HG03108 (cell line): ENCODE results near the gene TRIM33.

ENCODE experiments used
- ATAC-seq: cut with Tn5 transposase; IDR thresholded peaks from one replicate; pipeline ENCODE4 v1.9.1; 2021; ENCODE audit warnings: moderate library complexity; ENCODE audit not compliant: unreplicated experiment

TRIM33 gene

DNA sequence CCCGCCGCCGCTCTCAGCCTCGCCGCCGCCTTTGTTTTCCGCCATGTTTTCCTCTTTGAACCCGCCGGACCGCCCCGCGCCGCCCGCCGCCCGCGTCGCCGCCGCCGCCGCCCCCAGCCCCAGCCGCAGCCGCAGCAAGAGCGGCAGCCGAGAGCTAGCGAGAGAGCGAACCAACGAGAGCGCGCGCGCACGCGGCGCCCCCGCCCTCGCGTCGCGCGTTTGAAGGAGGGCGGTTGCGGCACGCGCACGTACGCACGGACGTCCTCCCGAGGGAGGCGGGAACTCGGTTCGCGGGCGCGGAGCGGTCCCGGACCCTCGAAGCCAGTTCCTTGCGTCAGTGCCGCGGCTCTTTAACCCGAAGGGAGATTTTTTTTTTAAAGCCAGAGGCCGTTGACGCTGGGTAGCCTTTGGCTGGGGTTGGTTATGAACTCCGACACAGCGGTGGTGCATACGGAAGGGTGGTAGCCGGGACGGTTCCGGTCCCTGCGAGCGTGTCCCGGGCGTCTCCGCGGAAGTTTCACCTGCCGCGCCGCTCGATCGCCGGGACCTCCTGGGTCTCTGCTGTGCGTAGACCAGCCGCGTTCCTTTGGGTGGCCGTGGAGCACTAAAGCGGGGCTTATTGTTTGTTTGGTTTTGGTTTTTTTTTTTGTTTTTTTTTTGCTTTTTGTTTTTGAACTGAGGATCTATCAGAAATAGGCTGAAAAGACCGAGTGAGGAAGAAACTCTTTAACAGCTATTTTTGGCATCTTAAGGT is at the start of gene TRIM33:
Gene TRIM33, minus strand, starts transcription at position 172 of the 754 bp plus-strand sequence. Its CDS starts 127 bp downstream, at position 45.
- ATAC-seq, result peak; percentile 77

DNA sequence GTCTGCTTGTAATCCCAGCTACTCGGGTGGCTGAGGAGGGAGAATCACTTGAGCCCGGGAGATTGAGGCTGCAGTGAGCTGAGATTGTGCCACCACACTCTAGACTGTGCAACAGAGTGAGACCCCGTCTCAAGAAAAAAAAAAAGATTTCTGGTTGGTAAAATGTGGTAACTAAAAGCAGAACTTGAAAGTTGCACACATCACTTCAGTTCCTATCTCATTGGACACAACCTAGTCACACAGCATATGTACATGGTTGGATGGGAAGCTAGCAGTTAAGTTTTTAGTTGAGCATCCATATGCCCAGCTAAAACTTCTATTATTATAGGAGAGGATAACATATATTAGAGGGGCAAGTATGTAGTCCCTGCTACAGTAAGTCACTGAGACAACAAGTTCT is 48.4 kb upstream of the TRIM33 start:
- ATAC-seq, result no peak

DNA sequence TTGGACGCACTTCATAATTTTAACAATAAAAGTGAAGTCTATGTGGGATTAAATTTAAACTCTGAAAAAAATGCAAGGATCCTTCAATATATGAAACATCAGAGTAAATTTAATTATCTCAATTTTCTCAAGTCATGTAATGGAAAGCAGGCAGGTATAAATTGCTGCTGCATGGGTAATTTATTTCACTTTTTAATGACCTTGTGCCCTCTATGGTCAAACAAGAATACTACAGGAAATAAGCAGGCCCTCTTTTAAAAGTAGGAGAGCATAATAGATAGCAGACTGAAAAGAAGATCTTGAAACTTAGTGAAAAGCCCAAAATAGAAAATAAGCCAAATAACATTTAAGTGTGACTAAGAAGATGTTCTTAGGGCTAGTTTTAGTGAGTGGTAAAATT is 47.5 kb upstream of the TRIM33 start:
- ATAC-seq, result peak; percentile 44

DNA sequence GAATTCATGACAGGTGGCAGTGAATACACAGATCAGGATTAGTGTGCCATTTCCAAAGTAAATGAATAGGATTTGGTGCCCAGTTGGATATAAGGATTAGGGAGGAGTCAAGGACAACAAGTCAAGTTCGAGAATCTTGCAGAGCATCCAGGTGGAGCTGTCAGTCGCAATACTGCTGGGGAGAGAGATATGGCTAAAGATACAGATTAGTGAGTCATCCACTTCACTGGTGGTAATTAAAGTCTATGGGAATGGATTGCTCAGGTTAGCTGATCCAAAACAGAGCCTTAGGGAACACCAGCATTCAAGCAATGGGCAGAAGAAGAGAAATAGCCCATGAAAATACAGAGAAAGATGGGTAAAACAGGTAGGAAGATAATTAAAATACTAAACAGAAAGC is 43.6 kb upstream of the TRIM33 start:
- ATAC-seq, result no peak

DNA sequence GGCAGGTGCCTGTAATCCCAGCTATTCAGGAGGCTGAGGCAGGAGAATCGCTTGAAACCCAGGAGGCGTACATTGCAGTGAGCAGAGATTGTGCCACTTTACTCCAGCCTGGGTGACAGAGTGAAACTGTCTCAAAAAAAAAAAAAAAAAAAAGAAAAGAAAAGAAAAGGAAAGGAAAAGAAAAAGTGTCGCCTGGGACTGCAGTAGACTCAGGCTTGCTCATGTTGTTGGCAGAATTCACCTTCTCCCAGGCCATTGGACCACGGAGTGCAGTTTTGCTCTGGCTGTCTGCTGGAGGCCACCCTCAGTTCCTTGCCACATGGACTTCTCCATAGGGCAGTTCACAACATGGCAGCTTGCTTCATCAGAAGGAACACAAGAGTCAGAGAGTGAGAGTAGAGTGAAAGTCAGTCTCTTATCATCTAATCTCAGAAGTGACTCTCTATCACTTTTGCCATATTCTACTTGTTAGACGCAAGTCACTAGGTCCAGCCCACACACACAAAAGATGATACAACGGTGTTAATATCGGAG is 41.2 kb upstream of the TRIM33 start:
- no peak for ATAC-seq

DNA sequence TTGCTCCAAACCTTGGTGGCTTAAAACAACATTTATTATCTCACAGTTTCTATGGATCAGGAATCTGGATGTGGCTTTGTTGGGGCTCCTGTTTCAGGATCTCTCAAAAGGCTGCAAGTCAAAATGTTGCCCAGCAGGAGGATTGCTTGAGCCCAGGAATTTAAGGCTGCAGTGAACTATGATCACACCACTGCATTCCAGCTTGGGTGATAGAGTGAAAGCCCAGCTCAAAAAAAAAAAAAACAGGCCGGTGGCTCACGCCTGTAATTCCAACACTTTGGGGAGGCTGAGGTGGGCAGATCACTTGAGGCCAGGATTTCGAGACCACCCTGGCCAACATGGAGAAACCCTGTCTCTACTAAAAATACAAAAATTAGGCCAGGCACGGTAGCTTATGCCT is 40.4 kb upstream of the TRIM33 start:
- no peak for ATAC-seq

DNA sequence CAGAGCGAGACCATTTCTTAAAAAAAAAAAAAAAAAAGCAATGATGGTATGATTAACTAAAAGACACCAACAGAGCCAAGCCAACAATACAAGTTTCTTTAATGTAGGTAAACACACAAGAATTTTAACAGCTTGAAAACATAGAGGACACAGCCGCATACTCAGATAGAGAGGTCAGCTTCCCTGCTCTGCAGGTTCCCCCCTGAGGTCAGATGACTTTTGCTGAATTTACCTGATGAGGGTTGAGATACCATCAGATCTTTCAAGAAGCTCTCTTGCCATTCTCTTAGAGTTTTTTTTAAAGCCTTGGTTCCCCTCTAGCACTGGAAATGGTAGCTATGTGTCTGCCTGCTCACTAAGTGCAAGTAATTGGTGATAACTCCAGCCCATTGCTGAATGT is 39.3 kb upstream of the TRIM33 start:
- no peak for ATAC-seq

DNA sequence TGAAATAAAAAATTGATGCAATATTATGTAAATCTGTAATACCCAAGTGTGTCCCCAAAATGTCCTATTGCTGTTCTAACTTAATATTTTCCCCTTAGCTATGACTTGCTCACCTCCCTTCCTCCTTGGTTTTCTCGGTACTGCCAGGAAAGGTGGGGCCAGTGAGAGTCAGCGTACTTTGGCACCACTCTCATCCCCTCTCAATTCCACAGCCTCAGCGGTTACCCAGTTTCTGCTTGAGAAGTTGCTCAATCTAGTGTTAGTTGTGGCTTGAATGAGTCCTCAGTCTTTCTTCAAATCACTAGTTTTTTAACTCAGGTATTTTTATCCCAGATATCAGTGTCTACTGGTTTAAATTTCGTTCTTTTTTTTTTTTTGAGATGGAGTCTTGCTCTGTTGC is 38.1 kb upstream of the TRIM33 start:
- ATAC-seq, result no peak

DNA sequence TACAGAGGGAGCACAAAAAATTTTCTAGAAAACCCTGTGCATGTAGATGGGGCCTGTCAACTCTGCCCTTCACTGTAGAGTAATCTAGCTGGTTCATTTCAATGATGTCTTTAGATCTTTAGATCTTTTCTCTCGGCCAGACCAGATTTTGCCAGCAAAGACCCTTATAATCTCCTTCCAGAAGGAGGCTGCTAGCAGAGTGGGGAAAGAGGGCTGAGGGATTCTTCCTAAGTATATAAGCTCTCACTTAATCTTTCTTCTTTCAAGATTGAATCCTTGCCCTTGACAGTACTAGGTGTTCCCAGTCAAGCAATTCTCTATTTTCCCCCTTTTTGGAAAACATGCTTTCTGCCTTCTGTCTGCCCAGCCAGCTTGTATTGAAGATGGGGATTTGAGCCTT is 36.1 kb upstream of the TRIM33 start:
- ATAC-seq, result no peak

DNA sequence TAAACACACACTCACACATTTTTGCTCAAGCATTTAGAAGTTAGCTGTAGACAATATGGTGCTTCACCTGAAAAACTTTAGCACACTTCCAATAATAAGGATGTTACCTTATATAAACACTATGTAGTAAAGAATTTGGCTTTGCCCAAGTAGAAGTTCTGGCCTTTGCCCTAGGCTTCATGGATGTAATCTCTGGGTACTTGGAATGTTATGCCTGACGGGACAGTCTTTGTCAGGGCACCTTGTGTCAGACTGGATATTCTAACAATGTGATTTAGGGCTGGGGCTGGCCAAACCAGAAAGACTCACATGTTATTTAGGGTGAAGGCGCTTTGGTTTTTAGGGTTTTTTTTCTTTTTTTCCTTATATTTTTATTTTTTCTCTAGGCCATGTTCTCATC is 34.8 kb upstream of the TRIM33 start:
- ATAC-seq, result no peak

DNA sequence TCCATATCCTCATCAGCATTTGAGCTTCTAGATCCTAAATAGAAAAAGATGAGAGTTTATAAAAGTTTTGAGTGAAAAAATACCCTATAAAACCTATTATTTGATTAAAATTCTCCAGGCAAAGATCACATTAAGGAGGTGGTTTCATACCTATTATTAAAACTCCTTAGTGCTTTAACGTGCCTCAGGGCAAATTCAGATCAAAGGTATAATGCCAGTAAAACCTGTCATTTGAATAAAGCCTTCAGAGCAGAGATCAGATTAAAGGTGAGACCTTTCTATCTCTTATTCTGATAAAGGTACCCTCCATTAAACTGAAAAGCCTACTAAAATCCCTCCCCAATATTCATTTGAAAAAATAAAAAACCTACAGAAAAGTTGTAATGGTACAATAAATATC is 34.3 kb upstream of the TRIM33 start:
- ATAC-seq, result no peak

DNA sequence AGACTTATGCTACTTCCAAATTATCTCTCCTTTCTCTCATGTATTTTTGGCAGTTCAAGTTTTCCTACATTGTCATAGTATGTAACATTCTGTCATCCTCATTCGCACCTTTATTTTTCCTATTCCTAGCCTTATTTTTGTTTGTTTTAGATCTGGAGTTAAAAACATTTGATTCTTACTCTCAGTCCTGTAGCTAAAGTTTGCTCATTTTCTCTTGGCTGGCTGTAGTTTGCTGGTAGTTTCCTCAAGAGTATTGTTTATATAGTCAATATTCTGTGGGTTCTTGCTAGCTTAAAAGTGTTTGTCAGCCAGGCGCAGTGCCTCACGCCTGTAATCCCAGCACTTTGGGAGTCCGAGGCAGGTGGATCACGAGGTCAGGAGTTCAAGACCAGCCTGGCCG is 29.8 kb upstream of the TRIM33 start:
- no peak for ATAC-seq

DNA sequence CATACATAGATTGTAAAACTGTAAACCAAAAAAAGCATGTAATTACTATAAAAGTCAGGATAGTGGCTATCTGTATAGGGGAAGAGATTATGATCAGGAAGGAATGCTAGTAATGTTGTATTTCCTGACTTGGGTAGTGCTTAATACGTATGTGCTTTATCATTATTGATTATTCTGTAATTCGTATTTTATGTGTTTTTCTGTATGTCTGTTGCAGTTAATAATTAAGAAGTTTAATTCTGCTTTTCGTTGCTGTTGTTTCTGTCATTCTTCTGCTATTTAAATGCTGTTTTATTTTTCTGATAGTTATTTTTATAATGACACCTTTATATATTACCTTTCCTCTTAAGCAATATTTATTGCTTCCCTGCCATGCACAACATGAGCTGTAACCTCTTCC is 29.3 kb upstream of the TRIM33 start:
- ATAC-seq, result no peak

DNA sequence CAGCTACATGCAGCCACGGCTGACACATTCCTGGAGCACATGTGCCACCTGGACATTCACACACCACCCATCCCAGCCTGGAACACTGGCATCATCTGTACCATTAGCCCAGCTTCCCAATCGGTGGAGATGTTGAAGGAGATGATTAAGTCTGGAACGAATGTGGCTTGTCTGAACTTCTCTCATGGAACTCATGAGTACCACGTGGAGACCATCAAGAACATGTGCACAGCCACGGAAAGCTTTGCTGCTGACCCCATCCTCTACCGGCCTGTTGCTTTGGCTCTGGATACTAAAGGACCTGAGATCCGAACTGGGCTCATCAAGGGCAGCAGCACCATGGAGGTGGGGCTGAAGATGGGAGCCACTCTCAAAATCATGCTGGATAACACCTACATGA is 25.0 kb upstream of the TRIM33 start:
- no peak for ATAC-seq

DNA sequence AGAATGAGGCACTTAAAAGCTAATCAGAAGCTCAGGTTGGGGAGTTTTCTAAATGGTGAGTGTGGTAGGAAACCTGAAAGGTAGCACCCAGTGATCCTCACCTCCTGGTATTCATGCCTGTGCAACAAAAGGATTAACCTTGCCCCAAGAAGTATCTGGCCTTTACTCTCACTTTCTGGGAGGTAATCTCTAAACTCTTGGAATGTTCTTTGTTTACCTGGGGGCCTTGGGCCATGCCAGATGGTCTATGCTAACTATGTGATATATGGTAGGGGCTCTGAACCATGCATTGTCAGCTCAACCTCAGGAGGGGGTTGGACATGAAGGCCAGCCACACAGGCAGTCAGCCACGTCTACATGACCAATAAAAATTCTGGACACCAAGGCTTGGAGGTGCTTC is 24.4 kb upstream of the TRIM33 start:
- no peak for ATAC-seq

DNA sequence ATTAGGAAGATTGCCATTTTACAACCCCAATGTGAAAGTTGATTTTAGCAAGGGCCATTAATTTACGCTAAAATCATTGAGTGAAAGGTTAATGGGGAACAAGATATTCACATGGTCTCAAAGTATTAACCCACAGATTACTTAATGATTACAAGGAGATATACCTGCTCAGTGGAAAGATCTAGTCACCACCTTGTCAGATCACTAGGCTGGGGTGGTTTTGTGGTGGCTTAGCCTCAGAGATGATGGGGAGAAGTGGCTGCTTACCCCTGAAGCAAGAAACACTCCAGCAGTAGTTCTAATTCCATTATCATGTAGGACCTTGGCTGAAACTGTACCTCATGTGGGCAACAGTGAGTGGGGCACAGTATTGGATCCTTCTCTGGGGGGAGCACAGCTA is 20.1 kb upstream of the TRIM33 start:
- ATAC-seq, result no peak

DNA sequence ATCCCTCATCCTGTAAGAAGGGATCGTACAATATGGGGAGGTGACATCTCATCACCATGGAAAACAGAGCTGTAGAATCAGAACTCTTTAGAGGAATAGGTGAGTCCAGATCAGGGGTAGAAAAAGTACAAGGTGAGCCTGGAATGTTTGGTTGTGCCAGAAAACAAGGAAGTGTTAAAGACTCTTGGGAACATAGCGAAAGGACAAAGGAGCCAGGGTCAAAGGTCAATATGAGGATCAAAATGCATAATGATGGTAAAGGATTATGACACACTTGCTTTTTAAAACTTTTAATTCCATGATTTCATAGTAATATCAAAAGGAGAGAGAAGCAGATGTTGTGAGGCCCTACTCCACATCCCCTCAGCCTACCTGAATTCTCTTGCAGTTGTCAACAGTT is 19.2 kb upstream of the TRIM33 start:
- no peak for ATAC-seq

DNA sequence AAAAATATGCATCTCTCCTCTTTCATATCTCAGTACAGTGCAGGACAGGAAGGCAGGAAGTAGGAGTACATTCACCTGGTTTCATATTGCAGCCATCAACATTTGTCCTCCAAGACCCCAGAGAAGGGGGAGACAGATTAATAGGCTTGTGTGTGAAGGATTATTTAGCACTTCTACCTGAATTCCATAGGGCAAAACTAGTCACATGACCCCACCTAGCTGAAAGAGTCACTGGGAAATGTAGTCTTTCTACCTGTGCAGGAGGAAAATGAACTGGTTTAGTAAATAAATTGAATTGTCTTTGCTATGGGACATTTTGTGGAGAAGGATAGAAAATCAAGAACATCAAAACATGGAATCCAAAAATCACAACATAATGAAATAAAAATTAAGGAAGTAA is 13.9 kb upstream of the TRIM33 start:
- ATAC-seq, result no peak

DNA sequence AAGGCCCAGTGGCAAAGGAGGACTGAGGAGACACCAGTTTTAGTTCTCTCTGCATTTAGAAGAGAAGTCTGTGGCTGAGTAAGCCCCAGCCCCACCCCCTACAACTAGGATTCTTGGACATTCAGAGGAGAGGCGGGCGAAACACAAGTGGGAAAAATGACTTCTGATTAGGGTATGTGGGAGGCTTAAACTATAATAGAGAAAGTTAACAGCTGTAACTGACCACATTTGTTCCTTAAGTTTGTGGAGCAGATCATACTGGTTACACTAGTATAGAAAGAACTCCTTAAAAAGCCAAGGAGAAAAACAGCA is 11.2 kb upstream of the TRIM33 start:
- ATAC-seq, result no peak

DNA sequence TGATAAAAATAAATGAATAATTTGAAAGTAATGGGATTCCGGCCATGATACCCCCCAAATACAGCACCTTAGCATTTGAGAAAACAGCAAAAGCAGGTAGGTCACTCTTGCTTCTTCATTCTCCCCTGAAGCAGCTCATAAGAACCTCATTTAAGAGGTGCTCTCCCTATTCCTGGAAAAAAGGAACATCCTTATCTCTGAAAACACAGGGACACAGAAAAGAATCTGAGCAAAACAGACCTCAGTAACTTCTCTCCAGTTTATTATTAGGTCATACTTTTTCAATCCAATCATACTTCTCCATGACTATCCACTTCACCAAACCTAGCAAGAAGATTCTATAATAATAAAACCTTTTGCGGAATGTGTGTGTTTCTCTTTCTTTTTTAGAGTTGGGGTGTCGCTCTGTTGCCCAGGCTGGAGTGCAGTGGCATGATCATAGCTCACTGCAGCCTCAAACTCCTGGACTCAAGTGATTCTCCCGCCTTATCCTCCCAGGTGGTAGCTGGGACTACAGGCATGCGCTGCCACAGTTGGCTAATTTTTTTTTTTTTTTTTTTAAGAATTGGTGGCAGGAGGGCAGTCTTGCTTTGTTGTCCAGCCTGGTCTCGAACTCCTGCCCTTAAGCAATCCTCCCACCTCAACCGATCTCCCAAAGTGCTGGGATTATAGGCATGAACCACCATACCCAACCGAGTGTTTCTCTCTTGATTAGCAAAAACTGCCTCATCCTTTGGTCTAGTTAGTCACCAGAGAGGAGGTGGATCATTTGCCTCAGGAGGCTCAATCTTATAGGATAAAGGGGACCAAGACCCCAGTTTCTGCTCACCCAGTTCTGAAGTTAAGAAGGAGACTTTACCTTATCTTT is 10.6 kb upstream of the TRIM33 start:
- ATAC-seq, result no peak

DNA sequence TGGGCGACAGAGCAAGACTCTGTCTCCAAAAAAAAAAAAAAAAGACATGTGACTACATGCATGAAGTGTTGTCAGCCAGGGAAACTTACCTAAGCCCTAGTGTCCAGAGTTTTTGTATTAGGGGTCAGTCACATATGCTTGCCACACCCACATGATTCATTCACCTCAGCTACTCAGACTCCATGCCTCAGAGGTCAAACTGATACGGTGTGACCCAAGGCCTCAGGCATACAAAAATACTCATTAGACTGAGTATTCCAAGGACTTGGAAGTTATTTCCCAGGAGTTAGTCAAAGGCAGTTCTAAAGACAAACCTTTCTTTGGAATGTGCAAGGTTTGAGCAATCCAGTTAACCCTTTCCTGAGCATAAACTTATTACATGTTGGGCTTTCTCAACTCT is 6.3 kb upstream of the TRIM33 start:
- ATAC-seq, result no peak

DNA sequence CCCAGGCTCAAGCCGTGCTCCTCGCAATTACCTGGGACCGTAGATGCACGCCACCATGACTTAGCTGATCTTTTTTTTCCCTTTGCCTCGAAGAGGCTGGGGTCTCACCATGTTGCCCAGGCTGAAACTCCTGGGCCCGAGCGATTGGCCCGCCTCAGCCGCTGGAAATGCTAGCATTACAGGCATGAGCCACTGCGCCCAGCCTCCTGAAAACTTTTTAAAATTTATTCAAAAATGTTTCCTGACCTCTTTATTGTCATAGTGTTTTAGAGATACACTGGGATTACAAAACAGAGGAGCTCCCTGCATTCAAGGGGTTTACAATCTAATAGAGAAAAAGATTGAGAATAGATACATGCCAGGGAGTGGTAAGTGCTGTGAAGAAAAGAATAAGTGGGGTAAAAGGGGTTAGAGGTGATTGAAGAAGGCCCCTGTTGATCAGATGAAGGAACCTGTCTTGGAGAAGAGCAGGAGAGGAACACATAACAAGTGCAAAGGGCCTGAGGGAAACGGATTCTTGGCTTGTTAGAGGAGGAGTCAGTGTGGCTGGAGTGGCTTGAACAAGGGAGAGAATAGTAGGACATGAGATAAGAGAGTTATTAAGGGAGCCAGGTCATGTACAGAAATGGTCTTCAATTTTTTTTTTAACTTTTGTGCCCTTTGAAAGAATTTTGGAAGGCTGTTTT is 1.7 kb upstream of the TRIM33 start:
- no peak for ATAC-seq
